ENCODE results near the gene PRTG. TPM values are rescaled to one million over a fixed set of nuclear protein-coding genes. Genes with fewer than 3 reads are reported as not detected.

Gene PRTG
- total RNA-seq, 1 donor from 2014 or later, result 3.0 TPM

Small RNA genes lying within 50 kb of the gene (small RNA-seq; reads per million reads assigned to genes)
- gene AC009997.1, result not detected

Other genes with a start within 250 kb of the PRTG start
- gene DNAAF4, start 234.9 kb downstream of the PRTG start, total RNA-seq, result 8.7 TPM
- gene PYGO1, start 154.8 kb downstream of the PRTG start, total RNA-seq, result 44.0 TPM

Data from occipital lobe (tissue), 2 donors.